Mammary epithelial cell (primary cell): ENCODE results near the gene STAT5B.
"Not testable (repeated sequence)": the region's sequence is repeated elsewhere in the genome, so short reads cannot be mapped to it uniquely, and the experiment has no call there.

Experiments used
- EZH2 ChIP-seq: IDR thresholded peaks from 2 replicates; pipeline ENCODE4 v1.6.1; 2012; ENCODE audit warnings: low read length, inconsistent platforms, borderline replicate concordance
- TF ChIP-seq, protein P1 (sequence below), 2 donors: IDR thresholded peaks in 1 of 2; conservative IDR thresholded peaks in 1 of 2; 2 replicates each; pipeline ENCODE4 v1.5.1; 2011 to 2012; ENCODE audit warnings: inconsistent platforms in 2 of 2, low read length in 2 of 2, mild to moderate bottlenecking in 2 of 2, control low read depth in 1 of 2, low read depth in 1 of 2; ENCODE audit not compliant: insufficient read depth in 1 of 2; ENCODE audit errors: extremely low read depth in 1 of 2

DNA sequence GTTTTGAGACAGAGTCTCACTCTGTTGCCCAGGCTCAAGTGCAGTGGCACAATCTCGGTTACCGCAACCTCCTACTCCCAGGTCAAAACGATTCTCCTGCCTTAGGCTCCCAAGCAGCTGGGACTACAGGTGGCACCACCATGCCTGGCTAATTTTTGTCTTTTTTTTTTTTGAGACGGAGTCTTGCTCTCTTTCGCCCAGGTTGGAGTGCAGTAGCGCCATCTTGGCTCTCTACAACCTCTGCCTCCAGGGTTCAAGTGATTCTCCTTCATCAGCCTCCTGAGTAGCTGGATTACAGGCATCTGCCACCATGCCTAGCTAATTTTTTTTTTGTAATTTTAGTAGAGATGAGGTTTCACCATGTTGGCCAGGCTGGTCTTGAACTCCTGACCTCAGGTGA, 41.8 kb upstream of the STAT5B start:
- TF ChIP-seq, protein P1, sequence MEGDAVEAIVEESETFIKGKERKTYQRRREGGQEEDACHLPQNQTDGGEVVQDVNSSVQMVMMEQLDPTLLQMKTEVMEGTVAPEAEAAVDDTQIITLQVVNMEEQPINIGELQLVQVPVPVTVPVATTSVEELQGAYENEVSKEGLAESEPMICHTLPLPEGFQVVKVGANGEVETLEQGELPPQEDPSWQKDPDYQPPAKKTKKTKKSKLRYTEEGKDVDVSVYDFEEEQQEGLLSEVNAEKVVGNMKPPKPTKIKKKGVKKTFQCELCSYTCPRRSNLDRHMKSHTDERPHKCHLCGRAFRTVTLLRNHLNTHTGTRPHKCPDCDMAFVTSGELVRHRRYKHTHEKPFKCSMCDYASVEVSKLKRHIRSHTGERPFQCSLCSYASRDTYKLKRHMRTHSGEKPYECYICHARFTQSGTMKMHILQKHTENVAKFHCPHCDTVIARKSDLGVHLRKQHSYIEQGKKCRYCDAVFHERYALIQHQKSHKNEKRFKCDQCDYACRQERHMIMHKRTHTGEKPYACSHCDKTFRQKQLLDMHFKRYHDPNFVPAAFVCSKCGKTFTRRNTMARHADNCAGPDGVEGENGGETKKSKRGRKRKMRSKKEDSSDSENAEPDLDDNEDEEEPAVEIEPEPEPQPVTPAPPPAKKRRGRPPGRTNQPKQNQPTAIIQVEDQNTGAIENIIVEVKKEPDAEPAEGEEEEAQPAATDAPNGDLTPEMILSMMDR (conservative IDR thresholded peaks at IDR 0.05 in 1 of 2, IDR thresholded peaks at IDR 0.05 in 1 of 2; ENCODE audit: extremely low read depth in 1 of 2, insufficient read depth in 1 of 2, low read depth in 1 of 2, low read length in 2 of 2) = not testable (repeated sequence)
- TF ChIP-seq EZH2 = not testable (repeated sequence)
